SU-DHL-6 (cell line): Measurements from ENCODE around the gene PIGS.

Experiments used
- H2AFZ ChIP-seq: fragments of 200-600 bp; sonication (generic); 2 replicates; pipeline ENCODE4 v1.6.1; 2014; ENCODE audit warnings: low read depth, mild to moderate bottlenecking, moderate library complexity, mixed read lengths, antibody characterized with exemption, low read length; ENCODE audit not compliant: severe bottlenecking
- H3F3A ChIP-seq: fragments of 200-600 bp; shearing (Covaris generic); 2 replicates; pipeline ENCODE4 v1.6.0; 2016; ENCODE audit warnings: antibody characterized with exemption, mild to moderate bottlenecking; ENCODE audit not compliant: insufficient read depth
- H3K27ac ChIP-seq: fragments of 200-600 bp; sonication (generic); 2 replicates; pipeline ENCODE4 v1.5.1; 2016; ENCODE audit warnings: low read depth, mild to moderate bottlenecking, low read length, moderate library complexity, mixed read lengths
- H3K27me3 ChIP-seq: fragments of 200-600 bp; sonication (generic), shearing (Covaris generic); 2 replicates; pipeline ENCODE4 v1.6.0; 2014; ENCODE audit warnings: mild to moderate bottlenecking, low read length
- H3K36me3 ChIP-seq: fragments of 200-600 bp; sonication (generic); 2 replicates; pipeline ENCODE4 v1.6.1; 2014; ENCODE audit warnings: mild to moderate bottlenecking, low read length, mixed read lengths
- H3K4me2 ChIP-seq: fragments of 300-600, 200-600 bp; shearing (Covaris generic), sonication (generic); 2 replicates; pipeline ENCODE4 v1.6.0; 2014; ENCODE audit warnings: low read length, low read depth, mild to moderate bottlenecking; ENCODE audit not compliant: poor library complexity, severe bottlenecking
- H3K4me3 ChIP-seq: fragments of 200-600 bp; sonication (generic); 2 replicates; pipeline ENCODE4 v1.5.1; 2014; ENCODE audit warnings: antibody characterized with exemption, low read length, mild to moderate bottlenecking, mixed read lengths; ENCODE audit not compliant: insufficient read depth, poor library complexity, severe bottlenecking
- H3K79me2 ChIP-seq: fragments of 200-600 bp; sonication (generic); 2 replicates; pipeline ENCODE4 v1.6.1; 2014; ENCODE audit warnings: mild to moderate bottlenecking, low read length, moderate library complexity; ENCODE audit not compliant: insufficient read depth
- H3K9ac ChIP-seq: fragments of 200-600 bp; sonication (generic); 2 replicates; pipeline ENCODE4 v1.7.0; 2014; ENCODE audit warnings: mild to moderate bottlenecking, low read length
- H3K9me2 ChIP-seq: fragments of 200-600 bp; sonication (generic); replicated peaks from 2 replicates; pipeline ENCODE4 v1.6.1; 2014; ENCODE audit warnings: low read length; ENCODE audit not compliant: insufficient read depth
- H3K9me3 ChIP-seq: fragments of 200-600 bp; sonication (generic); 2 replicates; pipeline ENCODE4 v1.6.1; 2014; ENCODE audit warnings: low read length, mixed read lengths; ENCODE audit not compliant: insufficient read depth
- H4K20me1 ChIP-seq: fragments of 200-600 bp; sonication (generic); 2 replicates; pipeline ENCODE4 v1.6.1; 2014; ENCODE audit warnings: low read depth, mild to moderate bottlenecking, antibody characterized with exemption, low read length, moderate library complexity, mixed read lengths
- CTCF ChIP-seq: fragments of 200-600 bp; sonication (generic); IDR thresholded peaks from one replicate; pipeline ENCODE4 v1.5.1; 2017; ENCODE audit warnings: antibody characterized with exemption, mild to moderate bottlenecking, low read length, moderate library complexity; ENCODE audit not compliant: insufficient read depth, poor library complexity, severe bottlenecking
- EZH2phosphoT487 ChIP-seq: fragments of 200-600 bp; sonication (generic), shearing (Covaris generic); conservative IDR thresholded peaks from 2 replicates; pipeline ENCODE4 v1.6.1; 2018; ENCODE audit warnings: mild to moderate bottlenecking, antibody characterized with exemption, low read length, moderate library complexity, mixed read lengths

The PIGS gene

GRCh38 chr17:28507567-28508203 is 63.6 kb downstream of the PIGS start:
- Histone ChIP-seq H3K4me2 (no peak overlapping the region), H4K20me1 (no peaks in the 10 kb centered on the region), H3K9me3 (no peaks in the 10 kb centered on the region), H3K9ac (no peak overlapping the region), H3K9me2 (no peaks in the 10 kb centered on the region), H3K27me3 (no peaks in the 10 kb centered on the region), H3K4me3 (no peak overlapping the region), H3K27ac (no peak overlapping the region), H3F3A (no peaks in the 10 kb centered on the region), H3K36me3 (no peaks in the 10 kb centered on the region), H3K79me2 (no peaks in the 10 kb centered on the region), H2AFZ (no peak overlapping the region)
- no peak for TF ChIP-seq EZH2phosphoT487
- no peak for TF ChIP-seq CTCF

- Histone ChIP-seq H3K4me3 (no peak overlapping the region), H3K27ac (no peak overlapping the region), H2AFZ (no peak overlapping the region), H3K79me2 (no peaks in the 10 kb centered on the region), H3K4me2 (no peak overlapping the region), H3K9ac (no peak overlapping the region), H3K9me3 (no peaks in the 10 kb centered on the region), H3F3A (no peaks in the 10 kb centered on the region), H4K20me1 (no peaks in the 10 kb centered on the region), H3K27me3 (no peaks in the 10 kb centered on the region), H3K36me3 (no peaks in the 10 kb centered on the region), H3K9me2 (no peaks in the 10 kb centered on the region)
- no peak for TF ChIP-seq EZH2phosphoT487
- no peak for TF ChIP-seq CTCF
Measured at GRCh38 chr17:28506763-28507487, 64.4 kb downstream of the PIGS start.

- no peaks in the 10 kb centered on the region for H3K9me3 ChIP-seq
- no peaks in the 10 kb centered on the region for H3K27me3 ChIP-seq
Measured at GRCh38 chr17:28505986-28506665, 65.2 kb downstream of the PIGS start, which contains the start of gene FOXN1. TSS of gene FOXN1 (plus strand) at chr17:28506348. CDS start at chr17:28523970, 17,622 bp downstream.

More at GRCh38 chr17:28505986-28506665, 65.2 kb downstream of the PIGS start, which contains the start of gene FOXN1:
- no peaks in the 10 kb centered on the region for H3K79me2 ChIP-seq
- H3F3A ChIP-seq, result no peaks in the 10 kb centered on the region
- no peak within 1 kb of the TSS for H3K4me3 ChIP-seq
- no peak within 1 kb of the TSS for H3K9ac ChIP-seq
- no peak within 1 kb of the TSS for H2AFZ ChIP-seq
- H3K4me2 ChIP-seq, result no peak within 1 kb of the TSS
- no peaks in the 10 kb centered on the region for H3K36me3 ChIP-seq
- H3K9me2 ChIP-seq, result no peaks in the 10 kb centered on the region
- TF ChIP-seq EZH2phosphoT487 (no peak), CTCF (no peak)
- no peak within 1 kb of the TSS for H3K27ac ChIP-seq
- no peaks in the 10 kb centered on the region for H4K20me1 ChIP-seq
